GM18861 (cell line): ENCODE results near the gene CAPN15.

Experiments used
- ATAC-seq: cut with Tn5 transposase; IDR thresholded peaks from one replicate; pipeline ENCODE4 v1.9.1; 2021; ENCODE audit not compliant: unreplicated experiment

Gene CAPN15

GRCh38 chr16:559411-560203, 32.1 kb downstream of the CAPN15 start:
- ATAC-seq, result no peak

- no peak for ATAC-seq
These were observed 32.7 kb downstream of the CAPN15 start, which contains the start of gene PRR35 for GRCh38 chr16:560204-560700. PRR35 (plus strand) TSS chr16:560394; CDS start chr16:563295, 2,901 bp downstream.

DNA sequence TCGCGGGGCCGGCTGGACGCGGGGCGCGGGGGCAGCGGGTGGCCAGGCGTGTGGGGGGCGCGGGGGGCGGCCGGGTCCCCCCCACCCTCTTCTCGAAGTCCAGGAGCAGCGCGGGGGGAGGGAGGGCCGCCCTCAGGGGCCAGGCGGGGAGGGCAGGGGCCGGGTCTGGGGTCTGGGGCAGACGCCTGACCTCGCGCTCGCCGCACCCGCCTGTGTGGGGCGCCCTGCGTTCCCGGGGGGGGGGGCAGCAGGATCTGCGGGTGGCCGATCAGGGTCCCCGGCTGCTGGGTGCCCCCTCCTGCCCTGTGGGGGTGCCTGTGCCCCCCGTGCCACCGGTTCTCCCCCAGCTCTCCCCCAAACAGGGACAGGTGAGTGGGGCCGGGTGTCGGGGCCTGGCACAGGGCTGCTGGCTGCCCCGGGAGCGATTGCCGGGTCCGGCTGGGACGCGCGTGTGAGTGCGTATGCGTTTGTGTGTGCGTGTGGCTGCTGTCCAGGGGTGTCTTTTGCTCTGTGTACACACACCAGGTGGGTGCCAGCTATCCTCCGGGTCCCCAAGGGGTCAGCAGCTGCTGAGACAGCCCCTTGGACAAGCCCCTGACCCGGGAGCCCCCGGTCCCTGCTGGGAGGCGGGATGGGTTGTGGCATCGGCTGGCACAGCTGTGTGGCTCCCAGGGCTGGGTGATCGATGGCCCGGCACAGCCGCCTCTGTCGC, 33.3 kb downstream of the CAPN15 start:
- ATAC-seq, result no peak

GRCh38 chr16:561413-561794, 33.9 kb downstream of the CAPN15 start:
- no peak for ATAC-seq

DNA sequence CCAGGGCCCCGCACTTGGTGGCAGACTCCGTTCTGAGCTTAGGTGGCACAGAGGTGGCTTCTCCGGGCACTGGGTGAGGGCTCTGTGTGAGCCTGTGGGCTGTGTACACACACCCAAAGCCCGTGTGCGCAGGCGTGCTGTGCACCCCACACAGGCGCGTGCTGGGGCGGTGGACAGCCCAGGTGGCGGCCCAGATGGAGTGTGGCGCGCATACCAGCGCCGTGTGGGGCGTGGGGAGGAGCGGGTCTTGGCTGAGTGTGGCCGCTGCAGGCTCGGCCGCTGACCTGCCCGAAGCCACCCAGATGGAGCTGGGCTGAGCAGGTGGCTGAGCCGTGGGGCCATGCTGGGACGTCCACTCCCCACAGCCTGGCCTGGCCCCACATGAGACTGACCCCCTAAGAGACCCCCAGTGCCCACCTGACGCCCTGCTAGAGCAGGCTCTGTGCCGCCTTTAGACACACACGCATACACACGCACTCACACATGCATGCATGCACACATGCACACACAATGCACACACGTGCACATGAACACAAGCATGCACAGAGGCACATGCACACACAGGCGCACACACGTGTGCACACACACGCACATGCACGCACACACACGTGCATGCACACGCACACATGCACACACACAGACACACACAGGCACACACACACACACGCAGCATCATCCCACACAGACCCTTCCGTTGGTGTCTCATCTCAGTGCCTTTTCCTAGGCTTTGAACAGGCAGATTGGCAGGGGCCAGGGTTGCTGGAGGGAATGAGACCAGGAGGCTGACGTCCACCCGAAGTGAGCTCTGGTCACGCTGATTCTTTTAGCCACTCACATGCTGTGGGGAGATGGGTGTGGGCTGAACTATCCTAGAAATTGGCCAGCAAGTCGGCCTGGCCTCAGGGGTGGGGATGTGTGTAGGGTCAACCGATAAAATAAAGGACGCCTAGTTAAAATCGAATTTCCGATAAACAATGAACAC, 34.7 kb downstream of the CAPN15 start:
- ATAC-seq, result no peak

DNA sequence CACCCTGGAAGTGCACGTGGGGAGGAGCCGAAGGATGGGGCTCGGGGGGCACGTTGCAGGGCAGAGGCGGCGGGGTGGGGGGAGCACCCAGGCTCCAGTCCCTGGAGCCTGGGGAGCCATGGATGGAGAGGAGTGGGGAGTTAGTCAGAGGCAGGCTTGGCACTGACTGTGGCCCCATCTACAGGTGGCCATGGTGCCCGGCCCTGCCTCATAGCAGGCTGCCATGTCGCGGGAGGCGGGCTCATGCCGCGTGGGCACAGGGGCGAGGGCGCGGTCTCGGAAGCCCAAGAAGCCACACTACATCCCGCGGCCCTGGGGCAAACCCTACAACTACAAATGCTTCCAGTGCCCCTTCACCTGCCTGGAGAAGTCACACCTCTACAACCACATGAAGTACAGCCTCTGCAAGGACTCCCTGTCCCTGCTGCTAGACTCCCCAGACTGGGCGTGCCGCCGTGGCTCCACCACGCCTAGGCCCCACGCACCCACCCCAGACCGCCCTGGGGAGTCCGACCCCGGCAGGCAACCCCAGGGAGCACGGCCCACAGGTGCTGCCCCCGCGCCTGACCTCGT, 35.6 kb downstream of the CAPN15 start:
- ATAC-seq, result no peak

DNA sequence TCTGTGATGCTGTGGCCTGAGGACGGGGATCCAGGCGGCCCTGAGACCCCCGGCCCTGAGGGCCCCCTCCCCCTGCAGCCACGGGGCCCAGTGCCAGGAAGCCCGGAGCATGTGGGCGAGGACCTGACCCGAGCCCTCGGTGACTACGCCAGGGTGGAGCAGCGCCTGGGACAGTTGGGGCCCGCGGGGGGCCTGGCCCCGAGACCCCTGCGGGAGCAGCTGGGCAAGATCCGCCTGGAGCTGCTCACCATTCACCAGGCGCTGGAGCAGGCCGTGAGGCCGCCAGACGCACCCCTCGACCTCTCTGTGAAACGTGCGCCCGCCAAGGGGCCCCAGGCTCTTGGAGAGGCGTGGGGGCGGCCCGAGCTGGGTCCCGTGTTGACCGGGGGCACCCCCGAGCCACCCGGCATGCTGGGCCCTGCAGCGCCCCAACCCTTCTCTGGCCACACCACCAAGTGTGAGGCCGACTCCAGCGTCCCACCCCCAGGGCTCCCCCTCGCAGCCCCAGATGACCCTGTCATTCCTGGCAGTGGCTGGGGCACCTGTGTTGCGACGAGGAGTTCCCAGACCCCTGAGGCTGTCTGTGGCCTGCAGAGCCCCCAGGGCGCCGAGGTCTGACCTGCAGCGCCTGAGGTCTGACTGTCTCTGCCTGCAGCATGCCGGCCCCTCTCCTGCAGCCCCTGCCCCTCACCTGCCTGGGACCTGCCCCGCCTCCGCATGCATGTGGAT, 37.3 kb downstream of the CAPN15 start:
- no peak for ATAC-seq

GRCh38 chr16:565419-566330, 38.2 kb downstream of the CAPN15 start:
- ATAC-seq, result no peak

- peak; percentile 46 for ATAC-seq
These were observed 39.2 kb downstream of the CAPN15 start, which contains the start of gene NHLRC4 for GRCh38 chr16:566475-567372. NHLRC4 (plus strand) TSS chr16:567005; CDS start chr16:568048, 1,043 bp downstream.

DNA sequence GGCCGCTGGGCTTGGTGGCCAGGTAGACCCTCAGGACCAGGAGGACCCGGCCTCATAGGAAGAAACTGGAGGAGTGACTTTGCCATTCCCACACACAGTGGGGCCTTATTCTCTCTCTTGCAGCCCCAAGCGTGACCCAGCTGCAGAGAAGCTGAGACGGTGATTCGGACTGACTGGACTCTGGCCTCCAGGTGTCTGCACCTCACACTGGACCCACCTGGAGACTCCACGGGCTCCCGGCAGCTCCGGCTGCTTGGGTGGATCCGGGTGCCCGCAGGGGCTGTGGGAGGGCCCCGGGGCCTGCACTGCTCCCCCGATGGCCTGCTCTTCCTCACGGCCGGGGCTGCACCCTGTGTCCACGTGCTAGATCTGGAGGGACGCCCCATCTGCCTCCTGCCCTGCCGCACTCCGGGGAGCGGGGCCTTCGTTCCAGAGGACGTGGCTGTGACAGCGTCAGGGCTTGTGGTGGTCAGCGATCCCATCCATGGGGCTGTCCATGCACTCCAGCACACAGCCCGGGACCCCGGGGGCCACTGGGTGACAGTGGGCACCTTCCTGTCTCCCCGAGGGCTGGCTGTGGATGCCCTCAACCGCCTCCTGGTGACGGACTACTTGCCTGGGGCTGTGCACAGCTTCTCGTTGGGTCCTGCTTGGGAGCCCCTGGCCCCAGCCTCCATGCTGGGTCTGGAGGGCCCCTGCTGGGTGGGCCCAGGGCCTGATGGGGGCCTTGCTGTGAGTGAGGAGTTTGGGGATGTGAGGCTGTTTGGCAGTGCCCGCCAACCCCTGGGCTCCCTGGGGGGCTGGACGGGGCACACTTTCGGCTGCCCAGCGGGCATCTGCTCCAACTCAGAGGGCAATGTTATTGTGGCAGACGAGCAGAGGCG, 40.1 kb downstream of the CAPN15 start:
- ATAC-seq, result no peak

DNA sequence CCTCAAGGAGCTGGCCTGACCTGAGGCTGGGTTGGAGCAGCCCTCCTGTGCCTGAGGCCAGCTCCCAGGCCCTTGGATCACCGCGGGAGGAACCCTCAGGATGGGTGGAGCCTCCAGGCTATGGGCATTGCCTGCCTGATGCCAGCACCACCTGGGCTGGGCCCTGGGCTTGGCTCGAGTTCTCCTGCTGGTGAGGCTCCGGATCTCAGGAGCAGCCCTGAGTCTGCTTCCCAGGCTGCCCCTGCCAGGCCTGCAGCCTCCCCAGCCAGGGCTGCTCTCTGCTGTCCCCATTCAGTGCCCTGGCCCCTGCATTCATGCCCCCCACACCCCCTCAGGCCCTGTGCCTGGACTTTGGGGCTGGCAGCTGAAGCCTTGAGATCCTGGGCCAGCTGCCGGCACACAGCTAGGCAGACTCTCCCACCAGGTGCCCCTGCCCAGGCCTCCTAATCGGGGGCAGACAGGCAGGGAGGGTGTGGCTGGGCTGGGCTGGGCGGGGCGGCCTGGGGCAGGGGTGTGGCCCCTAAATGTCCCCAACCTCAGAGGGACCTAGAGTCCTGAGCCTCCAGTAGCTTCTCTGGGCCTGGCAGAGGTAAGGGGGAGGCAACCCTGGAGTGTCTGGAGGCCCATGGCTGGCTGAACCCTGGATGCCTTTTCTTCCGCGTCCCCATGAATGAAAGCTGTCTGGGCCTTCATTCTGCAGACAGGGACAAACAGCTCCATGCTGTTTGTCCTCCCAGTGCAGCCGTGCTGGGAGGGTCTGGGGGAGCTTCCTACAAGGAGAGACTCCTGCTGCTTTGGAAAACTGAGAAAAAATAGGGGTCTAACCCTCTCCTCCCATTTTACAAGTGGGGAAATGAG, 41.1 kb downstream of the CAPN15 start:
- no peak for ATAC-seq

DNA sequence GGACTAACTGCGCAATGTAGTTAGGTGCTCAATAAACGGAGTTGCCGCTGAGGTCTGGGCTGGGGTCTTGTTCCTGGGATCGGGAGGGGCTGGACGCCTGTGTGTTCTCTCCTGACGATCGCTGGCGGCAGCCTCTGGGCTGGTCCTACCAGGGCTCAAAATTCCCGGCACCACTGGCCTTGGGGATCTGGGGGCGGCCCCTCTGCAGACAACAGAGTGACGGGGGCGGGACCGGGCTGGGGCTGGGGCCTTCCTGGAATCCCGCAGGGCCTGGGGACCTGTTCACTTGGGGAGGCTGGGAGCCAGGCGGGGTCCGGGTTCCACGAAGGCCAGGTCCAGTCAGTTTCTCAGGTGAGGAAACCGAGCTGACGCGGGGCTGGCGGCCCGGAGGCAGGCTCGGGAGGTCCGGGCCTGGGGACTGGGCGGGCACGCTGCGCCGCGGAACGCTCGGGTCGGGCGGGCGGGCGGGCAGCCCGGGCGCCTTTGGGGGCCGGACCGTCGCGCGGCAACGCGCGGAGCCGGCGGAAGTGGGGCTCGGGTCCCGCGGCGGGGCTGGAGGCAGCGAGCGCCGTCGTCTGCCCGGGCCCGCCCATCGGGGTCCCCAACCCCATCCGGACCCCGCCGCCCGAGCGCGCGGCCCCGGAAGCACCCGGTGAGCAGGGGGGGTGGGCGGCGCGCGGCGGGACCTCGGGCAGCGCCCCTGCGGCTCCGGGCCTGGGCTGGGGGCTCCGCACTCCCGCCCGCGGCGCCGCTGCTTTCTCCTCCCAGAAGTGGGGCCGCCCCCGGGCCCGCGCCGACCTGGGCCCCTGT, 42.1 kb downstream of the CAPN15 start, which contains the start of gene PIGQ:
PIGQ (plus strand) TSS at position 524 of the 810 bp plus-strand sequence. CDS start 4,107 bp downstream, outside the sequence.
- peak; percentile 58 for ATAC-seq

- ATAC-seq, result no peak
These were observed 45.5 kb downstream of the CAPN15 start for GRCh38 chr16:572865-573650.
